K562 (cell line): ENCODE results near the gene BEST3. TPM values are rescaled to one million over a fixed set of nuclear protein-coding genes. Genes with fewer than 3 reads are reported as not detected.
A peak's percentile ranks its signal among the peaks of the same experiment; 100 is the strongest.

Source experiments
- ATAC-seq: fragments of 200-7000 bp; cut with Tn5 transposase; 3 replicates; pipeline ENCODE4 v1.9.1; 2020; ENCODE audit warnings: moderate library complexity
- BruUV-seq: library from RNA; stranded (reverse); fragments of 400-500 nt; replicated peaks from 2 replicates; lab custom pipeline; 2021; lab: Mats Ljungman, UMichigan
- CTCF ChIA-PET: fragments of 300-600 bp; formaldehyde crosslinking; extraction: SDS; loops from one replicate; lab custom pipeline; 2021; ENCODE audit warnings: low intra/inter-chr PET ratio; lab: Yijun Ruan, JAX
- POLR2A ChIA-PET: fragments of 300-600, 350-650 bp; sonication (Branson Sonifier 250); formaldehyde crosslinking; extraction: SDS; loops from one replicate; lab custom pipeline; 2021; ENCODE audit warnings: antibody characterized with exemption, inconsistent platforms; lab: Yijun Ruan, JAX
- DNase-seq, 4 experiments: peaks; one replicate each; pipeline versions ENCODE4 v3.0.0 to v3.0.0-alpha.2; 2011 to 2018; ENCODE audit warnings: low spot score in 3 of 4, mixed read lengths in 3 of 4; ENCODE audit errors: extremely low read depth in 1 of 4
- FAIRE-seq: peaks from 2 replicates; lab custom pipeline; 2011; peaks lifted over from hg19 to GRCh38; lab: Jason Lieb, UNC
- H2AFZ ChIP-seq: 2 replicates; pipeline ENCODE4 v1.6.0; 2011; ENCODE audit warnings: low read depth, low read length, control low read depth, inconsistent platforms
- H3K27ac ChIP-seq: fragments of 200-600 bp; 3 replicates; pipeline ENCODE4 v1.8.0; 2011; ENCODE audit warnings: low read depth, mild to moderate bottlenecking, control low read depth, inconsistent platforms, low read length, moderate library complexity, mixed read lengths; ENCODE audit errors: extremely low read depth
- H3K27me3 ChIP-seq, 2 experiments: fragments of 300-600 bp in 1 of 2; 2 replicates in 1 of 2; 3 replicates in 1 of 2; pipeline versions ENCODE4 v1.6.0 to v1.8.0; 2011; ENCODE audit warnings: inconsistent platforms in 2 of 2, low read length in 2 of 2, mild to moderate bottlenecking in 1 of 2, mixed read lengths in 1 of 2, moderate library complexity in 1 of 2; ENCODE audit not compliant: control insufficient read depth in 2 of 2, insufficient read depth in 2 of 2
- H3K36me3 ChIP-seq: fragments of 300-600 bp; 3 replicates; pipeline ENCODE4 v1.8.0; 2011; ENCODE audit warnings: mild to moderate bottlenecking, low read length, inconsistent platforms; ENCODE audit not compliant: control insufficient read depth, insufficient read depth
- H3K4me1 ChIP-seq, 2 experiments: fragments of 200-600 bp in 1 of 2; replicated peaks in 1 of 2; 2 replicates in 1 of 2; 3 replicates in 1 of 2; pipeline versions ENCODE4 v1.5.1 to v1.8.0; 2011; ENCODE audit warnings: inconsistent platforms in 2 of 2, low read length in 2 of 2, mild to moderate bottlenecking in 1 of 2, mixed read lengths in 1 of 2, moderate library complexity in 1 of 2; ENCODE audit not compliant: control insufficient read depth in 2 of 2, insufficient read depth in 2 of 2
- H3K4me2 ChIP-seq: 2 replicates; pipeline ENCODE4 v1.6.1; 2011; ENCODE audit warnings: low read length, control low read depth, inconsistent platforms, mixed read lengths; ENCODE audit not compliant: insufficient read depth
- H3K4me3 ChIP-seq: fragments of 200-600 bp; sonication (generic), shearing (Covaris generic); 2 replicates; pipeline ENCODE4 v1.5.1; 2016; ENCODE audit warnings: control low read depth, inconsistent platforms
- H3K79me2 ChIP-seq: fragments of 200-600 bp; 3 replicates; pipeline ENCODE4 v1.8.0; 2011; ENCODE audit warnings: low read length, inconsistent platforms; ENCODE audit not compliant: control insufficient read depth, insufficient read depth
- H3K9ac ChIP-seq, 2 experiments: 2 replicates each; pipeline versions ENCODE4 v1.6.0 to v1.6.1; 2011; ENCODE audit warnings: low read depth in 2 of 2, low read length in 2 of 2, control low read depth in 1 of 2, inconsistent platforms in 1 of 2, mild to moderate bottlenecking in 1 of 2, mixed read lengths in 1 of 2; ENCODE audit not compliant: insufficient read depth in 1 of 2
- H3K9me1 ChIP-seq: one replicate; pipeline ENCODE4 v1.6.0; 2011; ENCODE audit warnings: inconsistent platforms, mild to moderate bottlenecking, low read length, moderate library complexity; ENCODE audit not compliant: control insufficient read depth, insufficient read depth
- H3K9me3 ChIP-seq: replicated peaks from 2 replicates; pipeline ENCODE4 v1.5.1; 2011; ENCODE audit warnings: low read depth, low read length, inconsistent platforms; ENCODE audit not compliant: control insufficient read depth, insufficient read depth
- H4K20me1 ChIP-seq: replicated peaks from 2 replicates; pipeline ENCODE4 v1.6.1; 2011; ENCODE audit warnings: low read length, inconsistent platforms, mixed read lengths; ENCODE audit not compliant: control insufficient read depth, insufficient read depth
- ATF7 ChIP-seq: fragments of 450-650 bp; IDR thresholded peaks from 2 replicates; pipeline ENCODE4 v1.7.1; 2014; ENCODE audit warnings: mild to moderate bottlenecking, moderate library complexity
- CEBPB ChIP-seq: fragments of 450-650 bp; IDR thresholded peaks from 2 replicates; pipeline ENCODE4 v1.6.1; 2016; ENCODE audit warnings: missing genetic modification characterization, missing compliant biosample characterization
- CEBPG ChIP-seq, 3 experiments: fragments of 200-800 bp in 1 of 3; sonication (Bioruptor generic) in 1 of 3; sonication (generic) in 1 of 3; formaldehyde crosslinking in 1 of 3; IDR thresholded peaks in 2 of 3; conservative IDR thresholded peaks in 1 of 3; 2 replicates each; pipeline versions ENCODE4 v1.6.1 to v1.8.0; 2016 to 2022; ENCODE audit warnings: missing compliant biosample characterization in 2 of 3, missing genetic modification characterization in 2 of 3, mild to moderate bottlenecking in 1 of 3, missing genetic modification reagents in 1 of 3
- COPS2 ChIP-seq: fragments of 450-650 bp; conservative IDR thresholded peaks from 2 replicates; pipeline ENCODE4 v1.6.1; 2016; ENCODE audit warnings: mild to moderate bottlenecking, moderate library complexity
- DNMT1 ChIP-seq: fragments of 450-650 bp; IDR thresholded peaks from 2 replicates; pipeline ENCODE4 v1.6.1; 2016; ENCODE audit warnings: antibody characterized with exemption, mild to moderate bottlenecking
- HLTF ChIP-seq: fragments of 450-650 bp; IDR thresholded peaks from 2 replicates; pipeline ENCODE4 v1.6.1; 2016
- JUND ChIP-seq, 2 experiments: IDR thresholded peaks; 2 replicates in 1 of 2; 3 replicates in 1 of 2; pipeline ENCODE4 v1.6.1; 2011; ENCODE audit warnings: borderline replicate concordance in 2 of 2, low read depth in 2 of 2, low read length in 2 of 2, improper control_type of control experiment in 1 of 2, missing biosample characterization in 1 of 2, missing genetic modification characterization in 1 of 2, missing genetic modification reagents in 1 of 2
- RBFOX2 ChIP-seq: fragments of 200-400 bp; formaldehyde crosslinking; IDR thresholded peaks from 2 replicates; pipeline ENCODE4 v1.6.1; 2017; ENCODE audit warnings: low read depth, mild to moderate bottlenecking, low read length, moderate library complexity
- ZNF76 ChIP-seq: fragments of 250-450 bp; sonication (Bioruptor Pico); IDR thresholded peaks from 2 replicates; pipeline ENCODE4 v1.4.0; 2020; ENCODE audit warnings: mild to moderate bottlenecking, moderate library complexity, borderline replicate concordance
- WGBS: fragments of 100-300 bp; shearing (Covaris generic); methylation state at CpG from one replicate; pipeline ENCODE4 v1.1.6; 2016; ENCODE audit warnings: low coverage, mixed read lengths; ENCODE audit not compliant: insufficient coverage; ENCODE audit errors: missing lambda C conversion rate; 5-methylcytosine and 5-hydroxymethylcytosine counted together
- in situ Hi-C: fragments of 300-500 bp; cut with MboI; formaldehyde crosslinking; loops from 4 replicates; pipeline ENCODE4 v1.15.0; 2018; ENCODE audit warnings: inconsistent platforms, mixed read lengths
- intact Hi-C: fragments of 100-400 bp; cut with micrococcal nuclease; formaldehyde crosslinking; loops from 2 replicates; pipeline ENCODE4 v1.14.2; 2022
- polyA plus RNA-seq, 8 experiments: library from polyadenylated mRNA; depleted of rRNA in 4 of 8; stranded (reverse) in 5 of 8; unstranded in 3 of 8; fragments of >200 nt; fragmentation: Nextera tagmentation in 2 of 8; fragmentation: Illumina TruSeq in 1 of 8; extraction: Ambion mirVana in 2 of 8; extraction: Trizol in 1 of 8; gene quantifications; 2 replicates each; pipeline versions ENCODE4 v1.2.1 to v1.2.3, GENCODE V29; 2011 to 2014; ENCODE audit warnings: inconsistent platforms in 1 of 8, missing spikeins in 1 of 8
- total RNA-seq, 7 experiments: library from RNA; depleted of rRNA in 6 of 7; stranded (reverse); fragments of >200 nt in 6 of 7; fragmentation: Illumina TruSeq in 2 of 7; extraction: Trizol in 2 of 7; gene quantifications; 2 replicates each; pipeline versions ENCODE4 v1.2.1 to v1.2.3, GENCODE V29; 2011 to 2021; ENCODE audit warnings: low replicate concordance in 1 of 7
- TF ChIP-seq, protein P1 (sequence below), 2 experiments: fragments of 450-650 bp; IDR thresholded peaks; 2 replicates each; pipeline ENCODE4 v1.6.1; 2016; ENCODE audit warnings: mild to moderate bottlenecking in 2 of 2, borderline replicate concordance in 1 of 2, low read depth in 1 of 2, moderate library complexity in 1 of 2

Gene BEST3
- total and polyA plus RNA-seq, 9 of the 15 experiments (the other 6 are each of a cell fraction or from before 2014, with no cell fraction given), result 0.15 TPM; not detected in 8

DNA sequence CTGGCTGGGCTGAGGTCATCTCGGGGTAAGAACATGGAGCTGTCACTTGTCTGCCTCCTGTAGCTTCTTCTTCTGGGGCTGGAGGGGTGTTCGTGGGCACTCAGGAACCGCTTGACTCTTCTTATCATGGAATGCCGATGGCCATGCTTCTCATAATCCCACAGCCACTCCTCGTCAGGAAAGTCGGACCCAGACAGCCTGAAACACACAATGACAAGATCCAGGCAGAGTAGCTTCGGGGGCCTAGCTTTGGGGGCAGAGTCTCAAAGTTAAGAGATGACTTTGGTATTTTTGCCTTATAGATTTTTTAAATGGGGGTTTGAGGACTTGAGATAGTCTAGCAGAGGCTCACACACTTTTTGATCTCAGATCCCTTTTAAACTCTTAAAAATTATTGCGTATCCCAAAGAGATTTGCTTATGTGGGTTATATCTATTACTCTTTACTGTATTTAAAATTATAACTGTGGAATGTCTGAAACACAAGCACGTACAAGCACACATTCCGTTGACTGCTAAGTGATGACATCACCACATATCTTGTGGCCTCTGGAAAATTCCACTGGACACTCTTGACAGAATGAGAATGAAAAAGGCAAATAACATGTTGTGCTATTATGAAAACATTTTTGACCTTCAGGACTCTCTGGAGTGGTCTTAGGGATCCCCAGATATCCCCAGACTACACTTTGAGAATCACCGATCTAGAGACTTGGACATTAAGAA, 43.3 kb downstream of the BEST3 start (continued):
- TF ChIP-seq JUND (IDR thresholded peaks at IDR 0.05; ENCODE audit: borderline replicate concordance, low read depth, low read length) (peak; percentile 26; the same call in 1 of the 2 replicates), JUND (tag; IDR thresholded peaks at IDR 0.05; ENCODE audit: borderline replicate concordance, low read depth, low read length) (peak; percentile 69; the same call in 1 of the 3 replicates), DNMT1 (no peak), RBFOX2 (no peak), ATF7 (peak; percentile 79), HLTF (no peak), ZNF76 (CRISPR knock-in tag) (no peak)
- TF ChIP-seq, all 486 proteins: peak for 3

DNA sequence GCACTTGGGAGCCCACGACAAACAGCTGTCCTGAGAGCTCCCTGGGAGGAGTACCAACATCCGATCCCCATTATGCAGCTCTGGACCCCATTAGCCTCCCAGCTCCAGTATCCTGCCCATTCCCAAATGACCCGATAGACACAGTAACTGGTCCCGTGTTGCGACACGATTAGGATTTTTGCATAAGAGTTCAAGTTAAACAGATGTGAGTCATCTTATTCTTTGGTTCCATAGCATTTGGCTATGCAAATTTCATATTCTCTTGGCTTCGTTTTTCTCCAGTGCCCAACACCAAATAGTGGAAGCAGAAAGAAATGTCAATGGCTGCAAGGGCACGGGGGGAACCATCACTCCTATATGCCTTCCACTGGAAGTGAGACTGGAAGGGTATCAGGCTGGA, 45.4 kb downstream of the BEST3 start:
- H3K4me1 ChIP-seq, result peaks cover 16 to 36% of the 10 kb centered on the region in 2 experiments
- H3K79me2 ChIP-seq, result no peaks in the 10 kb centered on the region
- H3K9me1 ChIP-seq, result peaks cover 2% of the 10 kb centered on the region
- H3K9me3 ChIP-seq, result no peaks in the 10 kb centered on the region
- in situ Hi-C loops, result no loop called here
- H3K4me3 ChIP-seq, result no peak overlapping the region
- ChIA-PET POLR2A (interaction anchor here (0.6 kb wide), 1 partner anchor 897 kb away, joined by 3 read pairs; no protein-coding TSS in a partner anchor), CTCF (no interaction called here)
- intact Hi-C loops, result no loop called here
- H3K9ac ChIP-seq, result no peak overlapping the region
- H3K27ac ChIP-seq, result no peak overlapping the region
- H3K4me2 ChIP-seq, result no peak overlapping the region
- H3K36me3 ChIP-seq, result no peaks in the 10 kb centered on the region
- 55% methylated on average over 8 of the region's 8 CpGs for WGBS
- no peak overlapping the region for H2AFZ ChIP-seq
- H3K27me3 ChIP-seq, result no peaks in the 10 kb centered on the region
- no peak for ATAC-seq
- no peak for DNase-seq
- no peak for FAIRE-seq
- BruUV-seq, result no TSS peak
- H4K20me1 ChIP-seq, result no peaks in the 10 kb centered on the region
- TF ChIP-seq CEBPG (CRISPR knock-in tag; IDR thresholded peaks at IDR 0.05), result peak; percentile 64; the same call in 1 of the 2 replicates
- TF ChIP-seq CEBPG (tag; conservative IDR thresholded peaks at IDR 0.05 in 1 of 2, IDR thresholded peaks at IDR 0.05 in 1 of 2), result peak in 1 of 2 experiments; percentile 87; a peak in 2 of 4 replicates
- TF ChIP-seq, protein P1, sequence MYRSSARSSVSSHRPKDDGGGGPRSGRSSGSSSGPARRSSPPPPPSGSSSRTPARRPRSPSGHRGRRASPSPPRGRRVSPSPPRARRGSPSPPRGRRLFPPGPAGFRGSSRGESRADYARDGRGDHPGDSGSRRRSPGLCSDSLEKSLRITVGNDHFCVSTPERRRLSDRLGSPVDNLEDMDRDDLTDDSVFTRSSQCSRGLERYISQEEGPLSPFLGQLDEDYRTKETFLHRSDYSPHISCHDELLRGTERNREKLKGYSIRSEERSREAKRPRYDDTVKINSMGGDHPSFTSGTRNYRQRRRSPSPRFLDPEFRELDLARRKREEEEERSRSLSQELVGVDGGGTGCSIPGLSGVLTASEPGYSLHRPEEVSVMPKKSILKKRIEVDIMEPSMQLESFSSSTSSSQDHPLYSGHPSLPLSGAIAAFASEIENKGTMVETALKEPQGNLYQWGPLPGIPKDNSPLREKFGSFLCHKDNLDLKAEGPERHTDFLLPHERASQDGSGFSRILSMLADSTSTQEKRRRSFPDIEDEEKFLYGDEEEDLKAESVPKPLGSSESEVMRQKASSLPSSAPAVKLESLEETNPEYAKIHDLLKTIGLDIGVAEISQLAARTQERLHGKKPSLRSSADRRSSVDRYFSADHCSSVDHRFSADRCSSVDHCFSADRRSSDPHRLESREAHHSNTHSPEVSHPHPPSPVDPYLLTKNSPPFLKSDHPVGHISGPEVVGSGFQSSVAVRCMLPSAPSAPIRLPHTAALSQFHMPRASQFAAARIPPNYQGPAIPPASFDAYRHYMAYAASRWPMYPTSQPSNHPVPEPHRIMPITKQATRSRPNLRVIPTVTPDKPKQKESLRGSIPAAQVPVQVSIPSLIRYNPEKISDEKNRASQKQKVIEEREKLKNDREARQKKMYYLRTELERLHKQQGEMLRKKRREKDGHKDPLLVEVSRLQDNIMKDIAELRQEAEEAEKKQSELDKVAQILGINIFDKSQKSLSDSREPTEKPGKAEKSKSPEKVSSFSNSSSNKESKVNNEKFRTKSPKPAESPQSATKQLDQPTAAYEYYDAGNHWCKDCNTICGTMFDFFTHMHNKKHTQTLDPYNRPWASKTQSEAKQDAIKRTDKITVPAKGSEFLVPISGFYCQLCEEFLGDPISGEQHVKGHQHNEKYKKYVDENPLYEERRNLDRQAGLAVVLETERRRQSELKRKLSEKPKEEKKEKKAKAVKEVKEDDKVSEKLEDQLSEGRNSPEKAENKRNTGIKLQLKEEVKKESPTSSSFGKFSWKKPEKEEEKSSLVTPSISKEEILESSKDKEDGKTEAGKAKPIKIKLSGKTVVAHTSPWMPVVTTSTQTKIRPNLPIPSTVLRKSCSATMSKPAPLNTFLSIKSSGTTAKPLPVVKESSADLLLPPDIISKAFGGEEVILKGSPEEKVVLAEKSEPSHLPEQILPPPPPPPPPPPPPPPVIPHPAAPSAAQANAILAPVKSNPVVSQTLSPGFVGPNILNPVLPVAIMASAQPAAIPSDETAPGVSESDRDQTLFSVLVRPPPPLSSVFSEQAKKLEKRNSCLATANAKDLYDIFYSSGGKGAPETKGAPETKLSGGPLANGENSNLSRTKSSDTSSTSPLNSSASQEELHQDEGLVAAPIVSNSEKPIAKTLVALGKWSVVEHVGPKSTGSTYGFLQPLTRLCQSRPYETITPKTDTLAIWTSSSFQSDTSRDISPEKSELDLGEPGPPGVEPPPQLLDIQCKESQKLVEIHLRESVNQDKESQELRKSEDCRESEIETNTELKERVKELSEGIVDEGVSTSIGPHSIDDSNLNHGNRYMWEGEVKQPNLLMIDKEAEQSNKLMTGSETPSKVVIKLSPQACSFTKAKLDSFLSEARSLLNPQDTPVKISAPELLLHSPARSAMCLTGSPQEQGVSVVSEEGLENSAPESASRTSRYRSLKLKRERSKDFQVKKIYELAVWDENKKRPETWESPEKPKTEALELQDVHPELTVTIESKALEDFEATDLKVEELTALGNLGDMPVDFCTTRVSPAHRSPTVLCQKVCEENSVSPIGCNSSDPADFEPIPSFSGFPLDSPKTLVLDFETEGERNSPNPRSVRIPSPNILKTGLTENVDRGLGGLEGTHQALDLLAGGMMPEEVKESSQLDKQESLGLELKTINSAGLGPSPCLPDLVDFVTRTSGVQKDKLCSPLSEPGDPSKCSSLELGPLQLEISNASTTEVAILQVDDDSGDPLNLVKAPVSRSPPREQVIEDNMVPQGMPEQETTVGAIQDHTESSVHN (IDR thresholded peaks at IDR 0.05; ENCODE audit: borderline replicate concordance in 1 of 2, low read depth in 1 of 2), result no peak
- no peak for TF ChIP-seq COPS2
- TF ChIP-seq CEBPB, result peak; percentile 91
